ENCODE results near the gene KNCN.

DNA sequence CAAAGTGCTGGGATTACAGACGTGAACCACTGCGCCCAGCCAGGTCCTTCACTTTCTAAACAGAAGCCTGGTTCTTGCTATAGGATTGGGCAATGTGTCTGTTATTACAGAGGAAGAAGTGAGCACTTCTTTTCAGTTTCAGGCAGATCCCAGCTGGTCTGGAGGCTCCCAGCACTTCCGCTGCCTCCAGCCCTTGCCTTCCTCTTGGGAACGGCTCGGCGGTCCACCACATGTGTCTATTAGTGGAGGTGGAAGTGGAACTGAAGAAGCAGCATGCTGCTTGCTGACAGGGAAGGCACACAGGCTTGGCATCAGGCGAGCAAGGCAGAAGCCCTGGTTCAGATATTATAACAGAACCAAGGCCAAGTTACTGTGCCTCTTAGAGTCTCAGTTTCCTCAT, 35.6 kb upstream of the KNCN start:
- TF ChIP-seq, protein P1, sequence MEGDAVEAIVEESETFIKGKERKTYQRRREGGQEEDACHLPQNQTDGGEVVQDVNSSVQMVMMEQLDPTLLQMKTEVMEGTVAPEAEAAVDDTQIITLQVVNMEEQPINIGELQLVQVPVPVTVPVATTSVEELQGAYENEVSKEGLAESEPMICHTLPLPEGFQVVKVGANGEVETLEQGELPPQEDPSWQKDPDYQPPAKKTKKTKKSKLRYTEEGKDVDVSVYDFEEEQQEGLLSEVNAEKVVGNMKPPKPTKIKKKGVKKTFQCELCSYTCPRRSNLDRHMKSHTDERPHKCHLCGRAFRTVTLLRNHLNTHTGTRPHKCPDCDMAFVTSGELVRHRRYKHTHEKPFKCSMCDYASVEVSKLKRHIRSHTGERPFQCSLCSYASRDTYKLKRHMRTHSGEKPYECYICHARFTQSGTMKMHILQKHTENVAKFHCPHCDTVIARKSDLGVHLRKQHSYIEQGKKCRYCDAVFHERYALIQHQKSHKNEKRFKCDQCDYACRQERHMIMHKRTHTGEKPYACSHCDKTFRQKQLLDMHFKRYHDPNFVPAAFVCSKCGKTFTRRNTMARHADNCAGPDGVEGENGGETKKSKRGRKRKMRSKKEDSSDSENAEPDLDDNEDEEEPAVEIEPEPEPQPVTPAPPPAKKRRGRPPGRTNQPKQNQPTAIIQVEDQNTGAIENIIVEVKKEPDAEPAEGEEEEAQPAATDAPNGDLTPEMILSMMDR (IDR thresholded peaks at IDR 0.05): no peak
- TF ChIP-seq POLR2A (IDR thresholded peaks at IDR 0.05): no peak
